NCI-H2107 treated with DMSO at 0.1 percent for 48 hours (cell line): ENCODE results near the gene CD84.
"Not testable (repeated sequence)": the region's sequence is repeated elsewhere in the genome, so short reads cannot be mapped to it uniquely, and the experiment has no call there.

Experiments used
- DNase-seq: peaks from one replicate; lab custom pipeline; 2025; ENCODE audit not compliant: unreplicated experiment; lab: John Stamatoyannopoulos, UW

CD84 gene

GRCh38 chr1:160519642-160520435 is 59.5 kb downstream of the CD84 start:
- DNase-seq = no peak

GRCh38 chr1:160517519-160517918 is 61.8 kb downstream of the CD84 start:
- not testable (repeated sequence) for DNase-seq

DNA sequence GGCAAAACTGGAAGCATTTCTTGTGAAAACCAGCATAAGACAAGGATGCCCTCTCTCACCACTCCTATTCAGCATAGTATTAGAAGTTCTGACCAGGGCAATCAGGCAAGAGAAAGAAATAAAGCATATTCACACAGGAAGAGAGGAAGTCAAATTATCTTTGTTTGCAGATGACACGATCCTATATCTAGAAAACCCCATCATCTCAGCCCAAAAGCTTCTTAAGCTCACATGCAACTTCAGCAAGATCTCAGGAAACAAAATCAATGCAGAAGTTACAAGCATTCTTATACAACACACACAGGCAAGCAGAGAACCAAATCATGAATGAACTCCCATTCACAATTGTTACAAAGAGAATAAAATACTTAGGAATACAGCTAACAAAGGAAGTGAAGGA is 63.4 kb downstream of the CD84 start:
- DNase-seq = not testable (repeated sequence)

DNA sequence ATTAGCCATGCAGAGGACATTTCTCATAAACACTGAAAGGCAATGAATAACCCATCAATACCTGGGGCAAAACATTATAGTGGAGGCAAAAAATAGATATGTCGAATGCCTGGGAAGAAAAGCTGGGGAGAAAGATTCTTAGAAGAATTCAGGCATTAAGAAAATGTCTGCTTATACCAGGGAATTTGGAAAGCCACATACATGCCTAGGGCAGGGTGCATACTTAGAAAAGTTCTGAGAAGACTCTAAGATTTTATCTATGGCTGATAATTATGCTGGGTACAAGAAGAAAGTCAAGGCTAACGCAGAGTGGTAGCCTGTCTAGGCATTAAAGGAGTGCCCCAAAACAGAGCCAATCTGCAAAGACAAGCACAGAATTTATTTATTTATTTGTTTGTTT is 74.6 kb downstream of the CD84 start:
- no peak for DNase-seq

DNA sequence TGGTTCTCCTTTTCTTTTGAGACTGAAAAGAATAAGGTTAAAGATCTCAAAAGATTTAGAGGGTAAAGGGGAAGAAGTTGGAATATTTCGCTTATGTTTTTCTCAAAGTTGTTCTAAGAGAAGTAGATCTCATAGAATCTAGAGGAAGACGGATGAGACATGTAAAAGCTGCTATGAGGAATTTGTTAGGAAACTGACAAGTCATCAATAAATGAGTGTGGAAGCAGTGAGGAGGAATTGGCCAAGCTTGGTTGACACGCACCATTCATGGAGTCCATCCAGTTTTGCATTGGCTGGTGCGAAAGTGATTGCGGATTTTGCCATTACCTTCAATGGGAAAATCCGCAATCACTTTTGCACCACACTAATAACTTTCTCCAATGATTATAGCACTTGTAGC is 76.2 kb downstream of the CD84 start:
- DNase-seq = no peak

DNA sequence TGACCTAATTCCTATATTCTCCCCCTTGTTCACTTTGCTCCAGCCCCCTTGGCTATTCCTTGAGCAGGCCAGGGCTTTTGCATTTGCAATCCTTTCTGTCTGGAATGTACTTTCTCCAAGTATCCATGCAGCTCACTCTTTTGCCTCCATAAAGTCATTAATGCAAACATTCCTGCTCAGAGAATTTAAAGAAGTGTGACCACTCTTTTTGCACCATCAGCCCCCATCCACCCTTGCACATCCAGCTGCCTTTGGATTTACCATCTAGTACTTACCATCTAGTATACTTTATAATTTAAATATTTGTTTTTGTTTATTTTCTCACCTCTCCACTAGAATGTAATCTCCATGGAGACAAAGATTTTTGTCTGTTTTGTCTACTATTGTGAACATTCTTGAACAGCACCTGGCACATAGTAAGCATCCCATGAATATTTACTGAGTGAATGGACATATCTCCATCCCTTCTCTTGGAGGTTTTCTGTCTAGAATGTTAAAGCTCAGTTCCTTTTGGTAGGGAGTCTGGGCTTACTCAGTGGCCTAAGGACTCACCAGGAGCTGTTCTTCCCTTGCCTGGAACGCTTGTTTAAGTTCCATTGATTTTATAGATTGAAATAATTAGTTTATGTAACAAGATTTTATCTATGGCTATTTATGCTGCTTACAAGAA is 78.8 kb downstream of the CD84 start:
- DNase-seq = no peak

DNA sequence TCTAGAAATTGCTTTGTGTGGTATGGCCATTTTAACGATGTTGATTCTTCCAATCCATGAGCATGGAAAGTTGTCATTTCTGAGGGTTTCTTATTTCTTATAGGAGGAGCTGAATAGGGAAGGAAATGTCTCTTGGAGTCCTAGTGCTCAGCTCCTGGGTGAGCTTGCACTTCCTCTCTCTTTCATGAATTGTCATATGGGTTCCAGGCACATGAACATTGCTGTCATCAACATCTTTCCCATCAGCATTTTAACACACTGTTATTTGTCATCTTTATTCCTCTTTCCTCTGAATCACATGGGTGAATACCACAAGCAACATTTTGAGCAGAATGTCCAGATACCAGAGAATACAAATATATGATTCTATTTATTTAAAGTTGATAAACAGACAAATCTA is 79.7 kb downstream of the CD84 start:
- no peak for DNase-seq

DNA sequence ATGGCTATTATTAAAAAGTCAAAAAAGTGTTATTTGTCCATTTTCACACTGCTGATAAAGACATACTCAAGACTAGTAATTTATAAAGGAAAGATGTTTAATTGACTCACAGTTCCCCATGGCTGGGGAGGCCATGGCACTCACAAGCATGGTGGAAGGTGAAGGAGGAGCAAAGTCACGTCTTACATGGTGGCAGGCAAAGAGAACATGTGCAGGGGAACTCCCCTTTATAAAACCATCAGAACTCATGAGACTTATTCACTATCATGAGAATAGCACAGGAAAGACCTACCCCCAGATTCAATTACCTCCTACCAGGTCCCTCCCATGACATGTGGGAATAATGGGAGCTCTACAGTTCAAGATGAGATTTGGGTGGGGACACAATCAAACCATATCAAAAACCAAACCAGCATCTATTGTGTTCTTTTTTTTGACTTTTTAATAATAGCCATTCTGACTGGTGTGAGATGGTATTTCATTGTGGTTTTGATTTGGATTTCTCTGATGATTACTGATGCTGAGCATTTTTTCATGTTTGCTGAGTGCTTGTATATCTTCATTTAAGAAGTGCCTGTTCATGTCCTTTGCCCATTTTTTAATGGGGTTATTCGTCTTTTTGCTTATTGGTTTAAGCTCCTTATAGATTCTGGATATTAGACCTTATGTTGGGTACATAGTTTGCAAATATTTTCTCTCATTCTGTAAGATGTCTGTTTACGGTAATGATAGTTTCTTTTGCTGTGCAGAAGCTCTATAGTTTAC is 80.8 kb downstream of the CD84 start:
- DNase-seq = not testable (repeated sequence)

DNA sequence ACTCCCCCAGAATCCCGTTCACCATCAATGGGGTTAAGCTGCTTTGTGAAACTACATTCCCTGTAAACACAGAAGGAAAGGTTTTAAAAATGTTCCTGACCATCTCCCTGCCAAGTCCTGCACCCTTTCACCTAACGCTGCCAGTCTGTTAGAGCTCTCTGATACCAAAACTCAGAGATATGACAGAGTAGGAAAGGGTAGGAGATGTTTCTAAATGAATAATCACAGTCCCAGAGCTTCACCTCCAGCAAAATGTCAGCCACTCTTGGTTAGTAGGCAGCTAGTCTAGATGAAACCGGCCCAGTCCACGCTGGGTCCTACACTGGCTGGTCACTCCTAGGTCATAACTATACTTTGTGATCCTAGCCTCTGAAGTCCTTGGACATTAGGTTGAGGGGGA is 83.0 kb downstream of the CD84 start:
- DNase-seq = no peak

- DNase-seq = no peak
Observed at GRCh38 chr1:160494620-160495019, 84.7 kb downstream of the CD84 start.

- DNase-seq = no peak
Observed at GRCh38 chr1:160492617-160493016, 86.7 kb downstream of the CD84 start.

- no peak for DNase-seq
Observed at GRCh38 chr1:160491981-160492380, 87.3 kb downstream of the CD84 start.
